Measurements from ENCODE around the gene VGLL2.

VGLL2 gene

DNA sequence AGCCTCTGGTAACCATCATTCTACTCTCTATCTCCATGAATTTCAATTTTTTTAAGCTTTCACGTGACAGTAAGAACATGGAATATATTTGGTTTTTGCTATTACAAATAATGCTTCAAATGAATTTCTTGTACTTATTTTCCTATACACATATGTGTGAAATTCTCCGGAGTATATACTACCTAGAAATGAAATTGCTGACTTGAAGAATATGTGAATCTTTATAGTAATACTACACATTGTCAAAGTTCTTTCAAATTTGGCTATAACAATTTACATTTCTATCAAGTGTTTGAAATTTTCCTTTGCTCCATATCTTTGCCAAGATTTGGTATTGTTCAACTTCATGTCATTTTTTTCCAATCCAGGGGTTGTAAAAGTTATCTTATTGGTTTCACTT lies 11.6 kb upstream of the VGLL2 start:
- Histone ChIP-seq H3K9me2 (replicated peaks; ENCODE audit: insufficient read depth, low read length) (no peaks in the 10 kb centered on the region), H2AFZ (ENCODE audit: low read depth, low read length, severe bottlenecking) (no peak overlapping the region), H3K9me3 (ENCODE audit: insufficient read depth, low read length) (no peaks in the 10 kb centered on the region), H3K79me2 (ENCODE audit: insufficient read depth, low read length) (no peaks in the 10 kb centered on the region), H3K27ac (ENCODE audit: low read depth, low read length) (no peak overlapping the region), H3K4me3 (ENCODE audit: insufficient read depth, low read length, poor library complexity, severe bottlenecking) (no peak overlapping the region), H3F3A (ENCODE audit: insufficient read depth) (no peaks in the 10 kb centered on the region), H3K27me3 (ENCODE audit: low read length) (no peaks in the 10 kb centered on the region), H3K4me2 (ENCODE audit: low read depth, low read length, poor library complexity, severe bottlenecking) (no peak overlapping the region), H3K36me3 (ENCODE audit: low read length) (no peaks in the 10 kb centered on the region), H4K20me1 (ENCODE audit: low read depth, low read length) (no peaks in the 10 kb centered on the region), H3K9ac (ENCODE audit: low read length) (no peak overlapping the region)
- TF ChIP-seq EZH2phosphoT487 (conservative IDR thresholded peaks at IDR 0.05; ENCODE audit: low read length) = no peak
- TF ChIP-seq, protein P1, sequence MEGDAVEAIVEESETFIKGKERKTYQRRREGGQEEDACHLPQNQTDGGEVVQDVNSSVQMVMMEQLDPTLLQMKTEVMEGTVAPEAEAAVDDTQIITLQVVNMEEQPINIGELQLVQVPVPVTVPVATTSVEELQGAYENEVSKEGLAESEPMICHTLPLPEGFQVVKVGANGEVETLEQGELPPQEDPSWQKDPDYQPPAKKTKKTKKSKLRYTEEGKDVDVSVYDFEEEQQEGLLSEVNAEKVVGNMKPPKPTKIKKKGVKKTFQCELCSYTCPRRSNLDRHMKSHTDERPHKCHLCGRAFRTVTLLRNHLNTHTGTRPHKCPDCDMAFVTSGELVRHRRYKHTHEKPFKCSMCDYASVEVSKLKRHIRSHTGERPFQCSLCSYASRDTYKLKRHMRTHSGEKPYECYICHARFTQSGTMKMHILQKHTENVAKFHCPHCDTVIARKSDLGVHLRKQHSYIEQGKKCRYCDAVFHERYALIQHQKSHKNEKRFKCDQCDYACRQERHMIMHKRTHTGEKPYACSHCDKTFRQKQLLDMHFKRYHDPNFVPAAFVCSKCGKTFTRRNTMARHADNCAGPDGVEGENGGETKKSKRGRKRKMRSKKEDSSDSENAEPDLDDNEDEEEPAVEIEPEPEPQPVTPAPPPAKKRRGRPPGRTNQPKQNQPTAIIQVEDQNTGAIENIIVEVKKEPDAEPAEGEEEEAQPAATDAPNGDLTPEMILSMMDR (IDR thresholded peaks at IDR 0.05; ENCODE audit: insufficient read depth, low read length, poor library complexity, severe bottlenecking) = no peak

GRCh38 chr6:117262799-117263198 lies 2.6 kb upstream of the VGLL2 start:
- H3F3A ChIP-seq (ENCODE audit: insufficient read depth) = no peaks in the 10 kb centered on the region
- TF ChIP-seq, protein P1 (IDR thresholded peaks at IDR 0.05; ENCODE audit: insufficient read depth, low read length, poor library complexity, severe bottlenecking) = no peak
- TF ChIP-seq EZH2phosphoT487 (conservative IDR thresholded peaks at IDR 0.05; ENCODE audit: low read length) = no peak
- H3K79me2 ChIP-seq (ENCODE audit: insufficient read depth, low read length) = no peaks in the 10 kb centered on the region
- H2AFZ ChIP-seq (ENCODE audit: low read depth, low read length, severe bottlenecking) = no peak overlapping the region
- no peak overlapping the region for H3K9ac ChIP-seq (ENCODE audit: low read length)
- H3K9me2 ChIP-seq (replicated peaks; ENCODE audit: insufficient read depth, low read length) = no peaks in the 10 kb centered on the region
- no peak overlapping the region for H3K4me2 ChIP-seq (ENCODE audit: low read depth, low read length, poor library complexity, severe bottlenecking)
- no peaks in the 10 kb centered on the region for H3K36me3 ChIP-seq (ENCODE audit: low read length)
- H3K4me3 ChIP-seq (ENCODE audit: insufficient read depth, low read length, poor library complexity, severe bottlenecking) = no peak overlapping the region
- no peak overlapping the region for H3K27ac ChIP-seq (ENCODE audit: low read depth, low read length)
- H3K27me3 ChIP-seq (ENCODE audit: low read length) = no peaks in the 10 kb centered on the region
- H4K20me1 ChIP-seq (ENCODE audit: low read depth, low read length) = no peaks in the 10 kb centered on the region
- no peaks in the 10 kb centered on the region for H3K9me3 ChIP-seq (ENCODE audit: insufficient read depth, low read length)

DNA sequence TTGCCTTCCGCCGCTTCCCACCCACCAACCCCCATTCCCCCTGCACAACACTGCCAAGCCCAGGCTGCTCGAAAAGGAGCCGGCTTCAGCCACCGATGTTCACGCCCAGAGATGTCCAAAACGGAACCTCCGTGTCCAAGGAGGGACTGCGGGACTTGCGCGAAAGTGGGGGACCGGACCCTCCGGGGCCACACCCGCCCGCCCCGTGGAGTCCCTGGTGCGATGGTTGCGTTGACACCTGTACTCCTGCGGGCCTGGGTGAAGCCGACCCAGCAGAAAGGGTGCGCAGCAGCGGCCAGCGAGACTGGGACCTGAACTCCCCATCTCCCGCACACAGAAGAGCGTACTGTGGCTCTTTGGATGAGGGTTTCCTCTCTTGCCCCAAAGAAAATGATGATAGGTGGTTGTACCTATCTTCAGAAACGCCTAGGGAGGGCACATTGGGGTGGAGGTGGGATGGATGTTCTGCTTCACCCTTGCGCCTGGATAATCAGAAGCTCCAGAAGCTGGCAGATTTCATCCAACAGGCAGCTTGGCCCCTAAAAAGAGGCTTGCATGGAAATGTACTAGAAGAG lies 1.9 kb upstream of the VGLL2 start:
- Histone ChIP-seq H3K4me2 (ENCODE audit: low read depth, low read length, poor library complexity, severe bottlenecking) (no peak overlapping the region), H3F3A (ENCODE audit: insufficient read depth) (no peaks in the 10 kb centered on the region), H3K36me3 (ENCODE audit: low read length) (no peaks in the 10 kb centered on the region), H3K27ac (ENCODE audit: low read depth, low read length) (no peak overlapping the region), H4K20me1 (ENCODE audit: low read depth, low read length) (no peaks in the 10 kb centered on the region), H3K9ac (ENCODE audit: low read length) (no peak overlapping the region), H3K9me3 (ENCODE audit: insufficient read depth, low read length) (no peaks in the 10 kb centered on the region), H2AFZ (ENCODE audit: low read depth, low read length, severe bottlenecking) (no peak overlapping the region), H3K9me2 (replicated peaks; ENCODE audit: insufficient read depth, low read length) (no peaks in the 10 kb centered on the region), H3K4me3 (ENCODE audit: insufficient read depth, low read length, poor library complexity, severe bottlenecking) (no peak overlapping the region), H3K27me3 (ENCODE audit: low read length) (no peaks in the 10 kb centered on the region), H3K79me2 (ENCODE audit: insufficient read depth, low read length) (no peaks in the 10 kb centered on the region)
- TF ChIP-seq, protein P1 (IDR thresholded peaks at IDR 0.05; ENCODE audit: insufficient read depth, low read length, poor library complexity, severe bottlenecking) = no peak
- TF ChIP-seq EZH2phosphoT487 (conservative IDR thresholded peaks at IDR 0.05; ENCODE audit: low read length) = no peak
